Peyer's patch (tissue), 4 donors: Measurements from ENCODE around the gene HLCS. TPM values are rescaled to one million over a fixed set of nuclear protein-coding genes. Genes with fewer than 3 reads are reported as not detected.

Experiments
- DNase-seq, 3 donors: peaks; one replicate each; pipeline ENCODE4 v3.0.0-alpha.2; 2017 to 2019
- H3K27ac ChIP-seq, 4 donors: fragments of 200-600 bp; sonication (generic); one replicate each; pipeline ENCODE4 v1.5.1; 2016 to 2019
- H3K27me3 ChIP-seq, 2 donors: fragments of 200-600 bp; sonication (generic); one replicate each; pipeline ENCODE4 v1.5.1; 2019
- H3K36me3 ChIP-seq, 3 donors: fragments of 200-600 bp; sonication (generic); one replicate each; pipeline ENCODE4 v1.5.1; 2016 to 2019
- H3K4me1 ChIP-seq, 4 donors: fragments of 200-600 bp; sonication (generic); one replicate each; pipeline ENCODE4 v1.5.1; 2016 to 2019
- H3K4me3 ChIP-seq, 4 donors: fragments of 200-600 bp; sonication (generic); 1 replicate in 3 of 4; 2 replicates in 1 of 4; pipeline ENCODE4 v1.5.1; 2016 to 2019; ENCODE audit warnings: mild to moderate bottlenecking in 1 of 4
- H3K9me3 ChIP-seq, 4 donors: fragments of 200-600 bp; sonication (generic); one replicate each; pipeline ENCODE4 v1.5.1; 2016 to 2019; ENCODE audit warnings: mild to moderate bottlenecking in 1 of 4
- CTCF ChIP-seq, 6 experiments: fragments of 450-650 bp in 4 of 6; fragments of 200-600 bp in 2 of 6; sonication (generic) in 1 of 6; IDR thresholded peaks; one replicate each; pipeline ENCODE4 v1.5.1; 2017 to 2019; ENCODE audit warnings: antibody characterized with exemption in 6 of 6, mild to moderate bottlenecking in 3 of 6, moderate library complexity in 1 of 6
- POLR2A ChIP-seq, 2 donors: fragments of 450-650 bp; IDR thresholded peaks; one replicate each; pipeline ENCODE4 v1.5.1; 2017; ENCODE audit warnings: antibody characterized with exemption in 2 of 2, mild to moderate bottlenecking in 2 of 2, moderate library complexity in 2 of 2
- total RNA-seq, 4 donors: library from RNA; depleted of rRNA; stranded (reverse); fragments of >200 nt; gene quantifications; one replicate each; pipeline ENCODE4 v1.1.0, GENCODE V29; 2016

The HLCS gene
- total RNA-seq, 4 donors from 2014 or later, result 14.9 to 27.9 (median 24.3) TPM

GRCh38 chr21:36791695-36792470, 174.6 kb downstream of the HLCS start:
- TF ChIP-seq POLR2A (IDR thresholded peaks at IDR 0.05) (no peak), CTCF (IDR thresholded peaks at IDR 0.05) (no peak)
- Histone ChIP-seq H3K27ac (no peak overlapping the region), H3K4me1 (no peaks in the 10 kb centered on the region), H3K27me3 (no peaks in the 10 kb centered on the region), H3K36me3 (no peaks in the 10 kb centered on the region), H3K4me3 (no peak overlapping the region), H3K9me3 (peaks cover 0 to 4% (median 0%) of the 10 kb centered on the region in 4 donors)
- no peak for DNase-seq

- DNase-seq, result no peak
- H3K4me1 ChIP-seq, result no peaks in the 10 kb centered on the region
- no peak for TF ChIP-seq CTCF (IDR thresholded peaks at IDR 0.05)
- TF ChIP-seq POLR2A (IDR thresholded peaks at IDR 0.05), result no peak
- peaks cover 0 to under 1% (median 0%) of the 10 kb centered on the region in 4 donors for H3K9me3 ChIP-seq
- H3K27ac ChIP-seq, result no peak overlapping the region
- no peaks in the 10 kb centered on the region for H3K27me3 ChIP-seq
- H3K36me3 ChIP-seq, result no peaks in the 10 kb centered on the region
- H3K4me3 ChIP-seq, result no peak overlapping the region
Measured at GRCh38 chr21:36791180-36791579, 175.3 kb downstream of the HLCS start.

- H3K27ac ChIP-seq, result no peak overlapping the region
Measured at GRCh38 chr21:36790616-36791015, 175.9 kb downstream of the HLCS start.

GRCh38 chr21:36788120-36788638, 178.3 kb downstream of the HLCS start:
- no peak for TF ChIP-seq CTCF (IDR thresholded peaks at IDR 0.05)
- DNase-seq, result peak in 2 of 3 donors; percentile 64 to 68

More at GRCh38 chr21:36790616-36791015, 175.9 kb downstream of the HLCS start:
- Histone ChIP-seq H3K27me3 (no peaks in the 10 kb centered on the region), H3K36me3 (no peaks in the 10 kb centered on the region), H3K4me3 (no peak overlapping the region), H3K9me3 (no peaks in the 10 kb centered on the region), H3K4me1 (no peaks in the 10 kb centered on the region)
- TF ChIP-seq CTCF (IDR thresholded peaks at IDR 0.05), result no peak
- TF ChIP-seq POLR2A (IDR thresholded peaks at IDR 0.05), result no peak
- DNase-seq, result no peak

GRCh38 chr21:36786186-36786585, 180.3 kb downstream of the HLCS start:
- H3K4me1 ChIP-seq, result no peaks in the 10 kb centered on the region
- H3K27ac ChIP-seq, result no peak overlapping the region
- no peaks in the 10 kb centered on the region for H3K36me3 ChIP-seq
- no peak for DNase-seq
- H3K9me3 ChIP-seq, result no peaks in the 10 kb centered on the region
- no peak for TF ChIP-seq CTCF (IDR thresholded peaks at IDR 0.05)
- no peak for TF ChIP-seq POLR2A (IDR thresholded peaks at IDR 0.05)
- no peaks in the 10 kb centered on the region for H3K27me3 ChIP-seq
- H3K4me3 ChIP-seq, result no peak overlapping the region

More at GRCh38 chr21:36788120-36788638, 178.3 kb downstream of the HLCS start:
- no peaks in the 10 kb centered on the region for H3K9me3 ChIP-seq
- H3K36me3 ChIP-seq, result no peaks in the 10 kb centered on the region
- no peaks in the 10 kb centered on the region for H3K4me1 ChIP-seq
- H3K4me3 ChIP-seq, result peak overlapping the region in 2 of 4 donors; percentile 12 to 39
- no peak overlapping the region for H3K27ac ChIP-seq
- no peaks in the 10 kb centered on the region for H3K27me3 ChIP-seq
